Prostate gland (tissue), 2 donors: ENCODE results near the gene RABGAP1. TPM values are rescaled to one million over a fixed set of nuclear protein-coding genes. Genes with fewer than 3 reads are reported as not detected.

Source experiments
- DNase-seq: peaks from one replicate; pipeline ENCODE4 v3.0.0-alpha.2; 2019; ENCODE audit warnings: low spot score
- H3K27ac ChIP-seq, 2 donors: fragments of 200-600 bp; sonication (generic); 2 replicates each; pipeline ENCODE4 v1.5.1; 2017 to 2019
- H3K27me3 ChIP-seq: fragments of 200-600 bp; sonication (generic); replicated peaks from 2 replicates; pipeline ENCODE4 v1.5.1; 2019; ENCODE audit not compliant: insufficient read depth
- H3K36me3 ChIP-seq, 2 donors: fragments of 200-600 bp; sonication (generic); 1 replicate in 1 of 2; 2 replicates in 1 of 2; pipeline versions ENCODE4 v1.5.1 to v1.8.1; 2017 to 2019
- H3K4me1 ChIP-seq: fragments of 200-600 bp; sonication (generic); replicated peaks from 2 replicates; pipeline ENCODE4 v1.5.1; 2019
- H3K4me3 ChIP-seq, 2 donors: fragments of 200-600 bp; sonication (generic); 2 replicates each; pipeline ENCODE4 v1.5.1; 2017 to 2019
- H3K9me3 ChIP-seq: fragments of 200-600 bp; sonication (generic); 2 replicates; pipeline ENCODE4 v1.5.1; 2017
- POLR2A ChIP-seq: fragments of 450-650 bp; IDR thresholded peaks from one replicate; pipeline ENCODE4 v1.6.1; 2016; ENCODE audit warnings: antibody characterized with exemption, mild to moderate bottlenecking
- POLR2AphosphoS5 ChIP-seq: sonication (generic); formaldehyde crosslinking; IDR thresholded peaks from one replicate; pipeline ENCODE4 v1.6.1; 2017; ENCODE audit warnings: antibody characterized with exemption
- WGBS: methylation state at CpG from one replicate; pipeline ENCODE4 v1.1.5; 2018; 5-methylcytosine and 5-hydroxymethylcytosine counted together
- intact Hi-C: fragments of 100-400 bp; cut with DNase I; formaldehyde crosslinking; loops from one replicate; pipeline ENCODE4 v1.14.2; 2022
- total RNA-seq, 2 donors: library from RNA; depleted of rRNA; stranded (reverse); fragments of >200 nt; gene quantifications; one replicate each; pipeline ENCODE4 v1.1.0, GENCODE V29; 2016
- TF ChIP-seq, protein P1 (sequence below), 4 experiments: fragments of 200-600 bp in 2 of 4; fragments of 450-650 bp in 2 of 4; sonication (generic) in 2 of 4; IDR thresholded peaks; 1 replicate in 3 of 4; 2 replicates in 1 of 4; pipeline ENCODE4 v1.5.1; 2016 to 2019; ENCODE audit warnings: antibody characterized with exemption in 4 of 4, mild to moderate bottlenecking in 2 of 4, moderate library complexity in 2 of 4

RABGAP1 gene
- total RNA-seq, 2 donors from 2014 or later = 59.8 to 104 TPM

DNA sequence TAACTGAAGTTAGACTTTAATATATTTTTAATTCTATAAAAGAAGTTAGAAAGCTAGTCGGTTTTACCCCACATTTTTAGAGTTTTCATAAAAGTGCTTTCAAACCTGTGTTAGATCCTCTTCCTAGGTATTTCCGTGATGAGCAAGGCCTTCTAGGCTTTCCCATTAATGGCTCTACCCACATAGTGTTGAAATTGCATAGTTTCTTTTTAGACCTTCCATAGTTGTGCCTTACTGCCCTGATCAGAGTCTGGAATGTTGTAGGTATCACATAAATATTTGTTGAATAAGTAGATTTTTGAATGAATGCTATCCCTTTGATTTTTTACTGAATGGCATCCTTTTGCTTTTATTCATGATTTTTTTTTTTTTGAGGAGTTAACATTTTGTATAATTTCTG is 47.3 kb downstream of the RABGAP1 start:
- intact Hi-C loops = no loop called here
- H3K27ac ChIP-seq = no peak overlapping the region
- no peaks in the 10 kb centered on the region for H3K9me3 ChIP-seq

DNA sequence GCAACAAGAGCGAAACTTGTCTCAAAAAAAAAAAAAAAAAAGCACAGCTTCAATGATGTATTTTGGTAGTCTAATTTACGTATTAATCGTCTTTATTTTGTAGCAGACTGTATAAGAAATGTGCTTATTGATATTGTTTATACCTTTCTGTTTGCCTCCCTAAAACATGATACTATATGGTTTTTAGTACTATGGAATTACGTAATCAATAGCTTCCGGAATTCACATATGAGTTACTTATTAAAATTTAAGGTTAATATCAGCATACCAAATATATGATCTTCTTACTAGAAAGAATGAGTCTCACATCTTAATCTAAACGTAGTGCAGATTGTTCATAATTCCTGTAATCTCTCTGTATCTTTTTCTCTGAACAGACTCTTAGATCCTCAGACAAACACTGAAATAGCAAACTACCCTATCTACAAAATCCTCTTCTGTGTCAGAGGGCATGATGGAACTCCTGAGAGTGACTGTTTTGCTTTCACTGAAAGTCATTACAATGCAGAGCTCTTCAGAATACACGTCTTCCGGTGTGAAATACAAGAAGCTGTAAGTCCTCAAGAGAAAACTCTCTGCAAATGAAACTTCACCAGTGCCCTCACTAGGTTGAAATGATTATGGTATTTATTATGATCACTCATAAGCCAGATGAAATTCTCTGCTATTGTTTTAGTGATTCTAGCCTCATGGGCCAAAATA is 48.3 kb downstream of the RABGAP1 start:
- H3K36me3 ChIP-seq = no peaks in the 10 kb centered on the region
- TF ChIP-seq POLR2A = no peak
- WGBS = 84% methylated on average over 8 of the region's 8 CpGs
- intact Hi-C loops = no loop called here
- H3K27me3 ChIP-seq = no peaks in the 10 kb centered on the region
- H3K4me1 ChIP-seq = no peaks in the 10 kb centered on the region
- H3K9me3 ChIP-seq = no peaks in the 10 kb centered on the region
- no peak overlapping the region for H3K4me3 ChIP-seq
- no peak overlapping the region for H3K27ac ChIP-seq
- DNase-seq = no peak

More for the DNA sequence above, 47.3 kb downstream of the RABGAP1 start:
- H3K4me3 ChIP-seq = no peak overlapping the region
- TF ChIP-seq, protein P1, sequence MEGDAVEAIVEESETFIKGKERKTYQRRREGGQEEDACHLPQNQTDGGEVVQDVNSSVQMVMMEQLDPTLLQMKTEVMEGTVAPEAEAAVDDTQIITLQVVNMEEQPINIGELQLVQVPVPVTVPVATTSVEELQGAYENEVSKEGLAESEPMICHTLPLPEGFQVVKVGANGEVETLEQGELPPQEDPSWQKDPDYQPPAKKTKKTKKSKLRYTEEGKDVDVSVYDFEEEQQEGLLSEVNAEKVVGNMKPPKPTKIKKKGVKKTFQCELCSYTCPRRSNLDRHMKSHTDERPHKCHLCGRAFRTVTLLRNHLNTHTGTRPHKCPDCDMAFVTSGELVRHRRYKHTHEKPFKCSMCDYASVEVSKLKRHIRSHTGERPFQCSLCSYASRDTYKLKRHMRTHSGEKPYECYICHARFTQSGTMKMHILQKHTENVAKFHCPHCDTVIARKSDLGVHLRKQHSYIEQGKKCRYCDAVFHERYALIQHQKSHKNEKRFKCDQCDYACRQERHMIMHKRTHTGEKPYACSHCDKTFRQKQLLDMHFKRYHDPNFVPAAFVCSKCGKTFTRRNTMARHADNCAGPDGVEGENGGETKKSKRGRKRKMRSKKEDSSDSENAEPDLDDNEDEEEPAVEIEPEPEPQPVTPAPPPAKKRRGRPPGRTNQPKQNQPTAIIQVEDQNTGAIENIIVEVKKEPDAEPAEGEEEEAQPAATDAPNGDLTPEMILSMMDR (IDR thresholded peaks at IDR 0.05) = no peak
- TF ChIP-seq POLR2A = no peak
- TF ChIP-seq POLR2AphosphoS5 = no peak
- DNase-seq = no peak
- 92% methylated on average over 2 of the region's 2 CpGs for WGBS
- no peaks in the 10 kb centered on the region for H3K36me3 ChIP-seq
- H3K4me1 ChIP-seq = no peaks in the 10 kb centered on the region
- H3K27me3 ChIP-seq = no peaks in the 10 kb centered on the region

DNA sequence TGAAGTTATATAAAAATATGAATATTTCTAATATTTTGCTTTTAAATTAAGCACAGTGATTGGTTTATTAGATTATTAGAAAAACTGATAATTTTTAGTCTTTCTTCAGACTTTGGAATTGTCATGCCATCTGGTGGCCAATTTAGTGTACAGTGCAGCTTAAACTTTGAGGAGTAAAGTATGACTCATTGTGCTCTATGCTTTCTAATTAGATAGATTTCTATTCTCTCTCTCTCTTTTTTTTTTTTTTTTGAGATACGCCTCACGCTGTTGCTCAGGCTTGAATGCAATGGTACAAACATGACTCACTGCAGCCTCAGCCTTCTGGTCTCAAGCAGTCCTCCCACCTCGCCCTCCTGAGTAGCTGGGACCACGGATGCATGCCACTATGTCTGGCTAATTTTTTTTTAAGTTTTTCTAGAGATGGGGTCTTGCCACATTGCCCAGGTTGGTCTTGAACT is 50.6 kb downstream of the RABGAP1 start:
- WGBS = 40% methylated on average over 4 of the region's 4 CpGs
- Histone ChIP-seq H3K27me3 (no peaks in the 10 kb centered on the region), H3K27ac (no peak overlapping the region), H3K4me3 (no peak overlapping the region), H3K4me1 (no peaks in the 10 kb centered on the region), H3K9me3 (no peaks in the 10 kb centered on the region), H3K36me3 (no peaks in the 10 kb centered on the region)
- intact Hi-C loops = loop anchor here (10.0 kb wide), 1 partner anchor 87 kb away; the partner anchor contains the start of gene RC3H2
- peak; percentile 10 for DNase-seq
- TF ChIP-seq POLR2AphosphoS5 = no peak
- TF ChIP-seq, protein P1 (IDR thresholded peaks at IDR 0.05) = peak; percentile 37 to 81 (median 68)

DNA sequence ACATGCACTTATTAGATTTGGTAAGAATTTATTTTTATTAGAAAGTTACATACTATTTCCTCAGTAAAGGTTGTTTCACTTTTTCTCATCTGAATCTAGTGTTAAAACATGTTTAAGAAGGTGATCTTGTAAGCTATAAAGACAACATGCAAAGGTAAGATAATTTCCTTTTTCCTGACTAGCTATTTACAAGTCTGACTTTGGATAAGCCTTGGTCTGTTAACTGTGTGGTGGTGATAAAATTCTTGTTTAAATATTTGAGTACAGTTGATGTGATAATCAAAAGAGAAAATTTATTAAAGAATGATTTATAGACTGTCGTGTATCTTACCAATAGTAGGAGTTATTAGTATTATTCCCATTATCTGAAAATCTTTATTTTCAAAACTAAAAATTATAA is 55.8 kb downstream of the RABGAP1 start:
- intact Hi-C loops = loop anchor here (10.0 kb wide), 1 partner anchor 92 kb away; the partner anchor contains the start of gene RC3H2
- DNase-seq = no peak
- no peaks in the 10 kb centered on the region for H3K4me1 ChIP-seq
- TF ChIP-seq POLR2A (no peak), POLR2AphosphoS5 (no peak)
- TF ChIP-seq, protein P1 (IDR thresholded peaks at IDR 0.05) = no peak
- no peak overlapping the region for H3K4me3 ChIP-seq
- WGBS = 35% methylated on average over 1 of the region's 1 CpG
- H3K36me3 ChIP-seq = no peaks in the 10 kb centered on the region
- H3K27me3 ChIP-seq = no peaks in the 10 kb centered on the region
- no peaks in the 10 kb centered on the region for H3K9me3 ChIP-seq
- H3K27ac ChIP-seq = no peak overlapping the region

DNA sequence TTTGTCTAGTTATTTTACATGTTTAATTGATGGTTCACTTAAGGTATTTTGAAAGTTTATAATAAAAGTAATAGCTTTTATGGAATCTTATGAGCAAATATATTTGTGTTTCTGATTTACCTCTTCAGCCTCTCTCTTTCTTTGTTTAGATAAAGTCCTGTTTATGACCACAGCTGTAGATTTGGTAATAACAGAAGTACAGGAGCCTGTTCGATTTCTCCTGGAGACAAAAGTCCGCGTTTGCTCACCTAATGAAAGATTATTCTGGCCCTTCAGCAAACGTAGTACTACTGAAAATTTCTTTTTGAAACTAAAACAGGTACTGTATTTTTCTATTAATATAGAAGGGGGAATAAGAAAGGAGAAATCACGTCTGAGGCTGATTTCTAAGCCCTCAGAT is 57.6 kb downstream of the RABGAP1 start:
- WGBS = 78% methylated on average over 5 of the region's 5 CpGs

More for the DNA sequence above, 57.6 kb downstream of the RABGAP1 start:
- Histone ChIP-seq H3K4me3 (no peak overlapping the region), H3K27me3 (no peaks in the 10 kb centered on the region), H3K4me1 (no peaks in the 10 kb centered on the region), H3K27ac (no peak overlapping the region), H3K9me3 (no peaks in the 10 kb centered on the region), H3K36me3 (no peaks in the 10 kb centered on the region)
- TF ChIP-seq, protein P1 (IDR thresholded peaks at IDR 0.05) = no peak
- TF ChIP-seq POLR2AphosphoS5 = no peak
- no peak for TF ChIP-seq POLR2A
- DNase-seq = no peak
- intact Hi-C loops = loop anchor here (10.0 kb wide), 1 partner anchor 94 kb away; the partner anchor contains the start of gene RC3H2
